Brain microvascular endothelial cell (primary cell): ENCODE results near the gene TEN1.

Source experiments
- DNase-seq: peaks from one replicate; pipeline ENCODE4 v3.0.0-alpha.2; 2020
- H3K27ac ChIP-seq: fragments of 250-450 bp; sonication (Bioruptor Pico); 2 replicates; pipeline ENCODE4 v1.5.1; 2020; ENCODE audit warnings: mild to moderate bottlenecking, moderate library complexity
- H3K27me3 ChIP-seq: fragments of 250-450 bp; sonication (Bioruptor Pico); replicated peaks from 2 replicates; pipeline ENCODE4 v1.5.1; 2020; ENCODE audit warnings: mild to moderate bottlenecking
- H3K36me3 ChIP-seq: fragments of 250-450 bp; sonication (Bioruptor Pico); replicated peaks from 2 replicates; pipeline ENCODE4 v1.5.1; 2020; ENCODE audit warnings: mild to moderate bottlenecking
- H3K4me3 ChIP-seq: 2 replicates; pipeline ENCODE4 v1.5.1; 2011; ENCODE audit warnings: low read depth, mild to moderate bottlenecking, control low read depth, low read length, moderate library complexity
- CTCF ChIP-seq: IDR thresholded peaks from 2 replicates; pipeline ENCODE4 v1.5.1; 2011; ENCODE audit warnings: low read depth, mild to moderate bottlenecking, moderate library complexity, low read length, control low read depth, inconsistent platforms; ENCODE audit errors: missing control alignments
- in situ Hi-C: cut with HindIII; loops from 2 replicates; pipeline ENCODE4 v1.10.0; 2017; ENCODE audit warnings: low sequenced_read_pairs, low pct_ligation_motif_present

Gene TEN1

GRCh38 chr17:76048711-76049110, 69.7 kb downstream of the TEN1 start:
- DNase-seq, result peak; percentile 86
- no peaks in the 10 kb centered on the region for H3K27me3 ChIP-seq
- in situ Hi-C loops, result no loop called here
- no peak for TF ChIP-seq CTCF
- H3K4me3 ChIP-seq, result no peak overlapping the region
- H3K36me3 ChIP-seq, result peaks cover 57% of the 10 kb centered on the region
- peak overlapping the region; percentile 77 for H3K27ac ChIP-seq

- TF ChIP-seq CTCF, result no peak
- H3K4me3 ChIP-seq, result no peak overlapping the region
- in situ Hi-C loops, result no loop called here
- peak overlapping the region; percentile 77 for H3K27ac ChIP-seq
- DNase-seq, result no peak
- H3K36me3 ChIP-seq, result peaks cover 56% of the 10 kb centered on the region
- H3K27me3 ChIP-seq, result no peaks in the 10 kb centered on the region
These were observed 70.2 kb downstream of the TEN1 start for GRCh38 chr17:76049239-76049638.

GRCh38 chr17:76049836-76050537, 70.9 kb downstream of the TEN1 start:
- no peak for TF ChIP-seq CTCF
- Histone ChIP-seq H3K4me3 (no peak overlapping the region), H3K27ac (peak overlapping the region; percentile 35), H3K36me3 (peaks cover 53% of the 10 kb centered on the region), H3K27me3 (no peaks in the 10 kb centered on the region)
- DNase-seq, result no peak
- in situ Hi-C loops, result no loop called here
